Tibial artery (tissue), 4 donors: ENCODE data around the gene ADTRP.

Experiments used
- DNase-seq, 2 donors: peaks; one replicate each; pipeline ENCODE4 v3.0.0-alpha.2; 2019
- H3K27ac ChIP-seq, 2 donors: fragments of 200-600 bp; sonication (generic) in 1 of 2; 1 replicate in 1 of 2; 2 replicates in 1 of 2; pipeline ENCODE4 v1.5.1; 2018 to 2019; ENCODE audit warnings: mild to moderate bottlenecking in 1 of 2
- H3K27me3 ChIP-seq, 2 donors: fragments of 200-600 bp; sonication (generic) in 1 of 2; one replicate each; pipeline versions ENCODE4 v1.5.1 to v1.6.0; 2016 to 2019
- H3K36me3 ChIP-seq, 3 donors: fragments of 200-600 bp; sonication (generic) in 2 of 3; one replicate each; pipeline ENCODE4 v1.5.1; 2016 to 2019; ENCODE audit warnings: mild to moderate bottlenecking in 2 of 3
- H3K4me1 ChIP-seq, 4 donors: fragments of 200-600 bp; sonication (generic) in 2 of 4; 1 replicate in 3 of 4; 2 replicates in 1 of 4; pipeline ENCODE4 v1.5.1; 2016 to 2019
- H3K4me3 ChIP-seq, 2 donors: fragments of 200-600 bp; sonication (generic) in 1 of 2; 1 replicate in 1 of 2; 2 replicates in 1 of 2; pipeline ENCODE4 v1.5.1; 2018 to 2019; ENCODE audit warnings: mild to moderate bottlenecking in 2 of 2
- H3K9me3 ChIP-seq, 3 donors: fragments of 200-600 bp; sonication (generic) in 1 of 3; one replicate each; pipeline ENCODE4 v1.5.1; 2016 to 2019
- intact Hi-C: fragments of 100-400 bp; cut with DNase I; formaldehyde crosslinking; loops from one replicate; pipeline ENCODE4 v1.15.0; 2023; ENCODE audit warnings: low total_unique reads
- TF ChIP-seq, protein P1 (sequence below), 2 experiments: fragments of 200-600 bp in 1 of 2; fragments of 450-650 bp in 1 of 2; IDR thresholded peaks; one replicate each; pipeline ENCODE4 v1.5.1; 2017 to 2019; ENCODE audit warnings: antibody characterized with exemption in 2 of 2, mild to moderate bottlenecking in 1 of 2, moderate library complexity in 1 of 2

ADTRP gene

DNA sequence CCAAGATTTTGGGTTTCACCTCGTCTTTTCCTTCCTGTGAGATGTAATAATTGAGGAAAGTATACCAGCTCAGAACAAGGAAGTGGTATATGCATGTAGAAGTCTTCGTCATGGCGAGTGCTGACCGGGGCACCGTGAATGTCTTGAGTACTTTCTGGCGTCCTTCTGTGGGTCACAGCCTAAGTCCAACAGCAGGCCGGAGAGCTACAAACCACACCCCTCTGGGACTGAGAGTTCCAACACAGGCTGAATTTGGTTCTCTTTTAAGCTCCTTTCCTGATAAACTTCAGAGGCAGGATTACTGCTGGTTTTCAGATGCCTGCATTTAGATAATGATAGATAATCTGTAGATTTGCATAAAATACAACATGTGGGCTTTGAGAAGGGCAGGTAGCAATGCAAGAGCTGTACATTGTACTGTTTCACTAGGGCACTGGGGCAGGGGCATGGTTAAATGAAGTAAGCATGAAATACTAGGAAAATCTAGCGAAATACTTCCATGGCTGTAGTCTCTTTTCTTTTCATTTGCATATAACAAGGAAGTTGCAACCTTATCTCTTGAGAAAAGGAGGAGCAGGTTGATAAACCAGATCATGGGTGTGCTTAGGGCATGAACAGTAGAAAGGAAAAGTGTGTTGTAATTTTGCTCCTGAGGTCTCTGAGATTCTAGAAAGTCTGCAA lies at the start of gene ADTRP:
TSS of gene ADTRP (minus strand) at position 156 of the 681 bp plus-strand sequence. CDS start at position 112, 44 bp downstream.
- DNase-seq, result peak in 1 of 2 donors; percentile 40
- Histone ChIP-seq H3K4me1 (peaks cover 0 to 9% (median 0%) of the 10 kb centered on the region in 4 donors), H3K9me3 (no peaks in the 10 kb centered on the region), H3K27ac (no peak within 1 kb of the TSS), H3K36me3 (no peaks in the 10 kb centered on the region), H3K27me3 (no peaks in the 10 kb centered on the region), H3K4me3 (no peak within 1 kb of the TSS)
- intact Hi-C loops, result no loop called here
- TF ChIP-seq, protein P1, sequence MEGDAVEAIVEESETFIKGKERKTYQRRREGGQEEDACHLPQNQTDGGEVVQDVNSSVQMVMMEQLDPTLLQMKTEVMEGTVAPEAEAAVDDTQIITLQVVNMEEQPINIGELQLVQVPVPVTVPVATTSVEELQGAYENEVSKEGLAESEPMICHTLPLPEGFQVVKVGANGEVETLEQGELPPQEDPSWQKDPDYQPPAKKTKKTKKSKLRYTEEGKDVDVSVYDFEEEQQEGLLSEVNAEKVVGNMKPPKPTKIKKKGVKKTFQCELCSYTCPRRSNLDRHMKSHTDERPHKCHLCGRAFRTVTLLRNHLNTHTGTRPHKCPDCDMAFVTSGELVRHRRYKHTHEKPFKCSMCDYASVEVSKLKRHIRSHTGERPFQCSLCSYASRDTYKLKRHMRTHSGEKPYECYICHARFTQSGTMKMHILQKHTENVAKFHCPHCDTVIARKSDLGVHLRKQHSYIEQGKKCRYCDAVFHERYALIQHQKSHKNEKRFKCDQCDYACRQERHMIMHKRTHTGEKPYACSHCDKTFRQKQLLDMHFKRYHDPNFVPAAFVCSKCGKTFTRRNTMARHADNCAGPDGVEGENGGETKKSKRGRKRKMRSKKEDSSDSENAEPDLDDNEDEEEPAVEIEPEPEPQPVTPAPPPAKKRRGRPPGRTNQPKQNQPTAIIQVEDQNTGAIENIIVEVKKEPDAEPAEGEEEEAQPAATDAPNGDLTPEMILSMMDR (IDR thresholded peaks at IDR 0.05), result no peak

DNA sequence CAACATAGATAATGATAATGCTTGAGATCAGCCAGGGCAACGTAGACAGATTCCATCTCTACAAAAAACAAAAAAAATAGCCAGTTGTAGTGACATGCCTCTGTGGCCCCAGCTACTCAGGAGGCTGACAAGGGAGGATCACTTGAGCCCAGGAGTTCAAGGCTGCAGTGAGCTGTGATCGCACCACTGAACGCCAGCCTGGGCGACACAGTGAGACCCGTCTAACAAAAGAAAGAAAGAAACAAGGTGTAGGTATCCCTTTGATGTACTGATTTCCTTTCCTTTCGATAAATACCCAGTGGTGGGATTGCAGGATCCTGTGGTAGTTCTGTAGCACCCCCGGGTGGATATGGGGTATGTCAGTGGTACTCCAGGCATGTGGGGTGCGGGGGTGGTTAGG lies 48.2 kb upstream of the ADTRP start:
- Histone ChIP-seq H3K36me3 (no peaks in the 10 kb centered on the region), H3K9me3 (no peaks in the 10 kb centered on the region), H3K4me3 (no peak overlapping the region), H3K27me3 (no peaks in the 10 kb centered on the region), H3K27ac (no peak overlapping the region), H3K4me1 (no peaks in the 10 kb centered on the region)
- intact Hi-C loops, result no loop called here
- TF ChIP-seq, protein P1 (IDR thresholded peaks at IDR 0.05), result no peak
- no peak for DNase-seq

- no peak for DNase-seq
- Histone ChIP-seq H3K36me3 (no peaks in the 10 kb centered on the region), H3K9me3 (no peaks in the 10 kb centered on the region), H3K27ac (no peak overlapping the region), H3K4me3 (no peak overlapping the region), H3K4me1 (no peaks in the 10 kb centered on the region), H3K27me3 (no peaks in the 10 kb centered on the region)
- intact Hi-C loops, result no loop called here
- TF ChIP-seq, protein P1 (IDR thresholded peaks at IDR 0.05), result no peak
These were observed 46.4 kb upstream of the ADTRP start for GRCh38 chr6:11824986-11825385.

- H3K9me3 ChIP-seq, result no peaks in the 10 kb centered on the region
- no peak for DNase-seq
- no peak overlapping the region for H3K27ac ChIP-seq
- intact Hi-C loops, result no loop called here
- no peaks in the 10 kb centered on the region for H3K27me3 ChIP-seq
- H3K4me3 ChIP-seq, result no peak overlapping the region
- H3K4me1 ChIP-seq, result no peaks in the 10 kb centered on the region
- TF ChIP-seq, protein P1 (IDR thresholded peaks at IDR 0.05), result no peak
- H3K36me3 ChIP-seq, result no peaks in the 10 kb centered on the region
These were observed 43.7 kb upstream of the ADTRP start for GRCh38 chr6:11822346-11822745.

- no peak overlapping the region for H3K4me3 ChIP-seq
- no peaks in the 10 kb centered on the region for H3K27me3 ChIP-seq
- intact Hi-C loops, result no loop called here
- H3K27ac ChIP-seq, result no peak overlapping the region
- H3K36me3 ChIP-seq, result no peaks in the 10 kb centered on the region
- no peaks in the 10 kb centered on the region for H3K9me3 ChIP-seq
- DNase-seq, result no peak
- H3K4me1 ChIP-seq, result no peaks in the 10 kb centered on the region
- TF ChIP-seq, protein P1 (IDR thresholded peaks at IDR 0.05), result no peak
These were observed 43.2 kb upstream of the ADTRP start for GRCh38 chr6:11821781-11822180.
